NCI-H128 (cell line): ENCODE data around the gene RASSF5.

Source experiments
- DNase-seq: peaks from one replicate; lab custom pipeline; 2025; ENCODE audit not compliant: unreplicated experiment; lab: John Stamatoyannopoulos, UW

RASSF5 gene

GRCh38 chr1:206544562-206545257 lies 37.4 kb downstream of the RASSF5 start:
- peak; percentile 54 for DNase-seq

GRCh38 chr1:206545351-206545750 lies 38.0 kb downstream of the RASSF5 start:
- DNase-seq = no peak

DNA sequence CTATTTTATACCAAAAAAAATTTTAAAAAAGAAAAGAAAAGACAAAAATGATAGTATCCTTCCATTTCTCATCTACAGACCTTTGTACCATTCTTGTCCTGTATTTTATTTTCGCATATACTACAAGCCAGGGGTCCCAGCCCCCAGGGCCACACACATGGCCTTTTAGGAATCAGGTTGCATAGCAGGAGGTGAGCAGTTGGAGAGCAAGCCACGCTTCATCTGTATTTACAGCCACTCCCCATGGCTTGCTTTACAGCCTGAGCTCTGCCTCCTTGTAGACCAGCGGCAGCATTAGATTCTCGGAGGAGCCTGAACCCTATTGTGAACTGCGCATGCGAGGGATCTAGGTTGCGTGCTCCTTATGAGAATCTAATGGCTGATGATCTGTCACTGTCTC lies 39.8 kb downstream of the RASSF5 start:
- DNase-seq = no peak

DNA sequence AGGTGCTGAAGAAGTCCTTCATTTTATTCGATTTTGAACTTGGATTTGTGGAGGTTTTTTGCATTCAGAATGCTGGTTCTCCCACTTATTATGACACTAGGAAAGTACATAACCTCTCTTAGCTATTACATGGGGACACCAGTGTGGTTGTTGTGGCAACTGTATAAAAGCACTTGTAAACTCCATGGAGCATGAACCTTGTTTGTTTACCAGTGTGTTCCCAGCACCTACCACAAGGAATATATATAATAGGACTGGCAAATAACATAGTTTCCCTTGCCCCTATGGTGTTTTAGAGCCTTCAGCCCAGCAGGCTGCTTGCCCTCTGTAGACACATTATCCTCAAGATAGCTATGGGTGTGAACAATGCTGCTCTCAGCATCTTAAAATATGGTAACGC lies 43.1 kb downstream of the RASSF5 start:
- DNase-seq = peak; percentile 78

DNA sequence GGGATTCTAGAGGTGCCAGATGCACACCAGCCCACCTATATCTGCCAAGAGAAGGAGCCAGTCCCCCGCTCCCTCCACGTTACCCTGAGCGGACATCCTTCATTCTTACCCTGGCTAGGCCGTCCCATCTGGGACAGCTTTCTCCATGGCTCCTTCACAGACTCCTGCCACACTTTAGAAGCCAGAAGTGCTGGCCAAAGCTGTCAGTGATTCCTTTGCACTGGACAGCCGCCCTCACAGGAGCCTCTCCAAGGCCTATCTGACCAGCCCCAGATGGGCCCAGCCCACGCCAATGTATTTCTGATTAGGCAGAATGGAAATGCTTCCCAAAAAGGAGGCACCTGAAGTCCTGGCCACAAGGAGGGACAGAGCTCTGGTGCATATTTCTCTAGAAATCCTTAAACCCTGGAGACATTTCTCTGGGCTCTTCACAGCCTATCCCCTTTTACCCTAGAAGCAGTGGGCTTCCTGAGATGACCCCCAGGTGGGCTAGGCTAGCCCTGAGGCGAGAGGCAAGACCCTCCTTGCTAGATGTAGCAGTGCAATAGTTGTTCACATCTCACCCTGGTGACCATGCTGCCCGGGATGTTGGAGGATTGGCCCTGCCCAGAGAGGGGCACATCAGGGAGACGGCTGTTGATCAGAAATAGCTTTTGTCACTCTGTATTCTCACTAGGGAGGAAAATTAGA lies 44.1 kb downstream of the RASSF5 start:
- DNase-seq = no peak

GRCh38 chr1:206551986-206552326 lies 44.6 kb downstream of the RASSF5 start:
- DNase-seq = no peak

DNA sequence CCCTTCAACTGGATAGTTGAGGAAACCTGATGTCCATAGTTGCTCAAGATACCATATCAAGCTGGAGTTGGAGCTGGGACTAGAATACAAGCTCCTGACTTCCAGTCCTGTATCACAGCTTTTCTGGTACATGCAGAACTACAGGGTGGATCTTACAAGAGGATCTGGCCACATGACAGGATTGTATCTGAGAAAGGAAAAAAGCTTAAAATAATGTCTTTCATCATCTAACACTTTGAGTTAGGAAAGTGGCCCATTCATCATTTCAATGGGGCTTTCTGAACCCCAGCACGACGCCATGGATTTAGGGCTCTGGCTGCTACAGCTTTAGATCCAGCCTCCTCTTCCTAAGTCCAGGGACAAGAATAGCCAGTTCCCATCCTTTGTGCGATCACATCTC lies 46.9 kb downstream of the RASSF5 start:
- no peak for DNase-seq

DNA sequence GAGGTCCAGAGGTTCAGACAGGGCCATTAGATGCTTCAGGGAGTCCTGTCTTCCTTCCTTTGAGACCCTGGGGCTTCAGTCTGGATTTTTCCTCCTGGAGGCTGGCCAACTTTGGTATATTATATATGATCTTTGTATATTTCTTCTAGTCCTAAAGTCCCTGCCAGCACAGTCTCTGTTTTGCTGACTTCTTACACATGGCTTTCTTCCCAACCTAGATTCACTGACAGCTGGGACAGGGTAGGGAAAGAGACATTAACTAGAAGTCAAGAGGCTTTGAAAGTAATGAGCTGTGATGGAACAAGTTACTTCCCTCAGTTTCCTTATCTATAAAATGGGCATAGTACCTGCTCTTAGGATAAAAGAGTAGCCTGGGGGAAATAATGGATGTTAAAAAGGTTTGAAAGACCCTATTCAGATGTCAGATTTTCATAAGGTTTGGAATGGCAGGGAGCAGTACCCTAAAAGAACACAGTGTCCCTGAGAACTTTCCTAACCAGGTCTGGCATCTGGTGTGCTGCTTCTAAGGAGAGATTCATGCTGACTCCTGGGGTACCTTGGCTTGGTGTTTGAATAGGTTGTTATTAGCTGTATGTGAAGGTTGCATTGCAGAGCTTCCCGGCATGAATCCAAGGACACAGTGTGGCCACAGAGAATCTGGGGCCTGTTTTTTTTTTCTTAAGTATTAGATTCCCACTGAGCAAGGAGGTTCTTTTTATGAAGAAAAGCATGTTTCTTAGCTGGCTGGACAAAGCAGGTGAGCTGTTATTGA lies 47.6 kb downstream of the RASSF5 start:
- DNase-seq = no peak

GRCh38 chr1:206555473-206555935 lies 48.2 kb downstream of the RASSF5 start:
- DNase-seq = no peak

DNA sequence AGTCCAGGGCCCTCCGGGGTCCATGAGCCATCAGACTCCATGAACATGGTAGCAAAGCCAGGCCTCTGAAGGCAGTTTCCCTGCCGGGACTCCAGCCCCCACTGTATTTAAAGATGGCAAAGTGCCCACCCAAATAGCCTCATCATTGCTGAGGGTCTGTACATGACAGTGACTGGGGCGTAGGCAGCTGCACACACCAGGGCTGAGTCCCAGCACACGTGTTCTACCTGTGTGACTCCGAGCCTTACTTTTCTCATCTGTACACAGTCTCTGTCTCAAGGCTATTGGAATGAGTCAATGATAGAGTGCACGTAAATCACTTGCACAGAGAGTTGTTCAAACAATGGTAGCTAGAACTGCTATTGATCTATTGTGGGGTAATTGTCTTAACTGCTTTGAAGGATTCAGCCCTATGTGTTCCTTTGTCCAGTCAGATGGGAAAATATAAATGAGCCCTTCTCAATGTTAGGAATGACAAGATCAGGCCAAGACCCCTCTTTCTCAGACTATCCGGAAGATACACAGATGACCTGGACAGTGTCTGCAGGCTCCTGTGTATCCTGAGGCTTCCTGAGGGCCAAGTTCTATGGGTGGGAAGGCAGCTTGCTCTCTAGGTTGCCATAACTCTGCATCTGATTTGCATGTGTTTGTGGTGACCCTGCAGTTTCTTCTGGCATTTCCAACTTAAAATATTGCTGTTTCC lies 48.9 kb downstream of the RASSF5 start:
- DNase-seq = no peak

- DNase-seq = no peak
Measured at GRCh38 chr1:206556750-206557635, 49.7 kb downstream of the RASSF5 start.

GRCh38 chr1:206557636-206558473 lies 50.5 kb downstream of the RASSF5 start:
- no peak for DNase-seq

DNA sequence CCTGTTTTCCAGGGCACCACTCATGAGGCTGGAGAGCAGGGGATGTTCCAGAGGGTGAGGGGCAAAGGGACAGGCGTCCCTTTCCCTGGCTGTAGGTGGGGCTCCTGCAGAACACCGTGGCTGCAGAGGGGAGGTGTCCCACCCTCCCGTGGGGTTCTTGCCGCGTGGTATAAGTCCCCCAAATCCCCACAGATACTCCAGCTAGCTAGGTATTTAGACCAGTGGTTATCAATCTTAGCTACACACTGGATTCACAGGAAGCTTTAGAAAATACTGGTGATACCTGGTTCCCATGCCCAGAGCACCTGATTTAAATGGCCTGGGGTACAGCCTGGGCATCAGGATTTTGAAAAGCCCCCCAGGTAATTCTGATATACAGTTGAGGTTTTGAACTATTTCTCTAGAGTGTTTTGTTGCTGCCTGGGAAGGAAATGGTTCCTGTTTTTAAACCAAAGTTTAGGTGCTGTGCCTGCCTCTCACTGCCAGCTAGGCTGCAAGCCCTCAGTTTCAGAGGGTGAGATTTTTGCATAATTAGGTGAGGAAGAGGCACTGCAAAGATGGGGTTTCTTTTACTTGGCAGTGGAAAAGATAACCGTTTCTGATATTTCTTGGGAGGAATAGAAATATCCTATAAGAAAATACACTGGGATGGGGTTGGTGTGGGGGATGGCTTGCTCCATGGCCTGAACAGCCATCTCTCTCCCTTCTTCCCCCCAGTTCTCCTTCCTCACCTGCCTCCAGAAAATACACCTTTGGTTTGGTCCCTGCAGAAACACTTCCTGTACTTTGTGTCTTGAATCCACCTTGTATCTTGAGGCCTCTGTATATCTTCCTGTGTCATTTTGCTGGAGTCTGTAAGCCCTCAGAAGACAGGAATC lies 51.7 kb downstream of the RASSF5 start:
- DNase-seq = no peak

GRCh38 chr1:206559672-206559995 lies 52.3 kb downstream of the RASSF5 start:
- DNase-seq = no peak

- DNase-seq = no peak
Measured at GRCh38 chr1:206560007-206560716, 52.8 kb downstream of the RASSF5 start.

- DNase-seq = no peak
Measured at GRCh38 chr1:206563367-206564207, 56.3 kb downstream of the RASSF5 start.

DNA sequence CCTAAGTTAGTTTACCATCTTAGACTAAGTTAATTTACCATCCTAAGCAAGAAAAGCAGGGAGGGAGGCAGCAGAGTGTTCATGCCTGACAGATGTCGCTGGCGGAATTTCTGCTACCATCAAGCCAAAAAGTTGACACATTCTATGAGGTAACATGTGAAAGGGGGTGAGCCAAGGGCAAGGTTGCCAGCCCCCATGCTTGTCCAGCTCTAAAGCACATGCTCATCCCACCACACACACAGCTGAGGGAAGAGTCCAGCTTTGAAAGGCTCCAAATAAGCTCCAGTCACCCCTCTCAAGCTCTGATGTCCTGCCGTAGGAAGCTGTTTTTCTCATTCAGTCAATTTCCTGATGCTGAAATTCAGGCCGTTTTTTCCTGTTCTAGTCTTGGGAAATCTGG lies 58.7 kb downstream of the RASSF5 start:
- no peak for DNase-seq
